Caco-2 (cell line): ENCODE data around the gene LOC101059915.

Experiments
- BruUV-seq: library from RNA; stranded (reverse); fragments of 400-500 nt; replicated peaks from 2 replicates; lab custom pipeline; 2021; lab: Mats Ljungman, UMichigan
- CTCF ChIA-PET: fragments of 300-600 bp; sonication (Branson Sonifier 250); formaldehyde crosslinking; loops from one replicate; lab custom pipeline; 2022; ENCODE audit warnings: antibody characterized with exemption; lab: Charles Lee
- POLR2A ChIA-PET: fragments of 300-600 bp; sonication (Branson Sonifier 250); formaldehyde crosslinking; loops from one replicate; lab custom pipeline; 2022; ENCODE audit warnings: antibody characterized with exemption; lab: Charles Lee
- DNase-seq, 2 experiments: peaks; one replicate each; pipeline versions ENCODE4 v3.0.0 to v3.0.0-alpha.2; 2020 to 2022
- H3K27me3 ChIP-seq: replicated peaks from 2 replicates; pipeline ENCODE4 v1.6.0; 2011; ENCODE audit warnings: low read length; ENCODE audit not compliant: control insufficient read depth, insufficient read depth
- H3K36me3 ChIP-seq: 2 replicates; pipeline ENCODE4 v1.5.1; 2011; ENCODE audit warnings: low read length; ENCODE audit not compliant: control insufficient read depth, insufficient read depth
- H3K4me1 ChIP-seq: fragments of 250-450 bp; sonication (Bioruptor Pico); 2 replicates; pipeline ENCODE4 v1.5.1; 2020; ENCODE audit warnings: mild to moderate bottlenecking
- H3K4me3 ChIP-seq: 2 replicates; pipeline ENCODE4 v1.5.1; 2011; ENCODE audit warnings: low read depth, mild to moderate bottlenecking, control low read depth, low read length
- H3K9me3 ChIP-seq: fragments of 250-450 bp; sonication (Bioruptor Pico); 2 replicates; pipeline ENCODE4 v1.5.1; 2020; ENCODE audit warnings: mild to moderate bottlenecking, moderate library complexity
- H3K27ac Mint-ChIP-seq: one replicate; pipeline ENCODE4 v1.8.0; 2022; ENCODE audit warnings: mixed read lengths; ENCODE audit not compliant: unreplicated experiment
- H3K27me3 Mint-ChIP-seq: one replicate; pipeline ENCODE4 v1.8.0; 2022; ENCODE audit warnings: mixed read lengths; ENCODE audit not compliant: insufficient read depth, unreplicated experiment
- H3K36me3 Mint-ChIP-seq: one replicate; pipeline ENCODE4 v1.8.0; 2022; ENCODE audit warnings: mild to moderate bottlenecking, mixed read lengths; ENCODE audit not compliant: insufficient read depth, unreplicated experiment
- H3K4me1 Mint-ChIP-seq: one replicate; pipeline ENCODE4 v1.8.0; 2022; ENCODE audit warnings: low read depth, mixed read lengths; ENCODE audit not compliant: unreplicated experiment
- H3K4me3 Mint-ChIP-seq: one replicate; pipeline ENCODE4 v1.8.0; 2022; ENCODE audit warnings: mild to moderate bottlenecking, moderate library complexity, mixed read lengths; ENCODE audit not compliant: unreplicated experiment
- H3K9me3 Mint-ChIP-seq: one replicate; pipeline ENCODE4 v1.8.0; 2022; ENCODE audit warnings: mixed read lengths; ENCODE audit not compliant: unreplicated experiment
- CTCF ChIP-seq, 2 experiments: fragments of 200-600 bp in 1 of 2; IDR thresholded peaks; 1 replicate in 1 of 2; 2 replicates in 1 of 2; pipeline versions ENCODE4 v1.5.1 to v1.8.0; 2011 to 2022; ENCODE audit warnings: antibody characterized with exemption in 1 of 2, control low read depth in 1 of 2, inconsistent platforms in 1 of 2, low read depth in 1 of 2, low read length in 1 of 2, mild to moderate bottlenecking in 1 of 2, moderate library complexity in 1 of 2; ENCODE audit not compliant: insufficient read depth in 1 of 2, severe bottlenecking in 1 of 2, unreplicated experiment in 1 of 2
- intact Hi-C: fragments of 100-400 bp; cut with micrococcal nuclease; formaldehyde crosslinking; loops from one replicate; pipeline ENCODE4 v1.10.0; 2022; ENCODE audit not compliant: unreplicated experiment

The LOC101059915 gene

GRCh38 chrX:71659342-71659741 lies 8.0 kb upstream of the LOC101059915 start:
- H3K27ac Mint-ChIP-seq, result no peak overlapping the region
- H3K36me3 Mint-ChIP-seq, result no peaks in the 10 kb centered on the region
- no peaks in the 10 kb centered on the region for H3K4me1 ChIP-seq
- H3K4me1 Mint-ChIP-seq, result no peaks in the 10 kb centered on the region
- BruUV-seq, result no TSS peak
- TF ChIP-seq CTCF (IDR thresholded peaks at IDR 0.05; ENCODE audit: insufficient read depth in 1 of 2, low read depth in 1 of 2, low read length in 1 of 2, severe bottlenecking in 1 of 2, unreplicated experiment in 1 of 2), result no peak
- no peak overlapping the region for H3K4me3 ChIP-seq
- ChIA-PET CTCF (no interaction called here), POLR2A (no interaction called here)
- no peaks in the 10 kb centered on the region for H3K36me3 ChIP-seq
- H3K4me3 Mint-ChIP-seq, result no peak overlapping the region
- no peaks in the 10 kb centered on the region for H3K27me3 Mint-ChIP-seq
- intact Hi-C loops, result no loop called here
- no peaks in the 10 kb centered on the region for H3K9me3 Mint-ChIP-seq
- no peak for DNase-seq
- H3K27me3 ChIP-seq, result no peaks in the 10 kb centered on the region
- no peaks in the 10 kb centered on the region for H3K9me3 ChIP-seq

GRCh38 chrX:71659959-71660358 lies 7.4 kb upstream of the LOC101059915 start:
- H3K27me3 ChIP-seq, result no peaks in the 10 kb centered on the region
- Mint-ChIP-seq H3K4me3 (no peak overlapping the region), H3K27me3 (no peaks in the 10 kb centered on the region), H3K36me3 (no peaks in the 10 kb centered on the region), H3K9me3 (no peaks in the 10 kb centered on the region), H3K4me1 (no peaks in the 10 kb centered on the region), H3K27ac (no peak overlapping the region)
- POLR2A ChIA-PET, result no interaction called here
- CTCF ChIA-PET, result no interaction called here
- no peak overlapping the region for H3K4me3 ChIP-seq
- H3K4me1 ChIP-seq, result no peaks in the 10 kb centered on the region
- TF ChIP-seq CTCF (IDR thresholded peaks at IDR 0.05; ENCODE audit: insufficient read depth in 1 of 2, low read depth in 1 of 2, low read length in 1 of 2, severe bottlenecking in 1 of 2, unreplicated experiment in 1 of 2), result no peak
- BruUV-seq, result no TSS peak
- intact Hi-C loops, result no loop called here
- no peaks in the 10 kb centered on the region for H3K36me3 ChIP-seq
- no peaks in the 10 kb centered on the region for H3K9me3 ChIP-seq
- DNase-seq, result no peak

GRCh38 chrX:71660562-71661416 lies 6.6 kb upstream of the LOC101059915 start:
- Histone ChIP-seq H3K4me3 (no peak overlapping the region), H3K27me3 (no peaks in the 10 kb centered on the region), H3K9me3 (no peaks in the 10 kb centered on the region), H3K4me1 (no peaks in the 10 kb centered on the region), H3K36me3 (no peaks in the 10 kb centered on the region)
- BruUV-seq, result no TSS peak
- CTCF ChIA-PET, result interaction anchor here (0.6 kb wide), 1 partner anchor 56 kb away, joined by 3 read pairs; no protein-coding TSS in a partner anchor
- H3K36me3 Mint-ChIP-seq, result no peaks in the 10 kb centered on the region
- no peaks in the 10 kb centered on the region for H3K27me3 Mint-ChIP-seq
- no peak overlapping the region for H3K27ac Mint-ChIP-seq
- intact Hi-C loops, result no loop called here
- H3K9me3 Mint-ChIP-seq, result no peaks in the 10 kb centered on the region
- POLR2A ChIA-PET, result no interaction called here
- TF ChIP-seq CTCF (IDR thresholded peaks at IDR 0.05; ENCODE audit: insufficient read depth in 1 of 2, low read depth in 1 of 2, low read length in 1 of 2, severe bottlenecking in 1 of 2, unreplicated experiment in 1 of 2), result no peak
- H3K4me3 Mint-ChIP-seq, result no peak overlapping the region
- H3K4me1 Mint-ChIP-seq, result no peaks in the 10 kb centered on the region
- no peak for DNase-seq
